ENCODE data around the gene GP1BA. TPM values are rescaled to one million over a fixed set of nuclear protein-coding genes. Genes with fewer than 3 reads are reported as not detected.

The GP1BA gene
- total and polyA plus RNA-seq, 2 donors (not counting 1 experiment from before 2014, with no cell fraction given), result 0.06 TPM; not detected in 1

GRCh38 chr17:4936436-4936835 is 4.4 kb downstream of the GP1BA start:
- DNase-seq (no peak), ATAC-seq (ENCODE audit: low read depth) (no peak)
- H3K27ac ChIP-seq (ENCODE audit: low read length in 2 of 2), result no peak overlapping the region
- Mint-ChIP-seq H3K9me3 (ENCODE audit: insufficient read depth) (no peaks in the 10 kb centered on the region), H3K4me1 (peaks cover 45% of the 10 kb centered on the region), H3K27me3 (peaks cover 15% of the 10 kb centered on the region), H3K27ac (no peak overlapping the region), H3K4me3 (no peak overlapping the region)
- H3K9ac ChIP-seq (ENCODE audit: low read length), result no peak overlapping the region
- POLR2A ChIA-PET, result interaction anchor here (0.5 kb wide), 1 partner anchor 81 kb away, joined by 3 read pairs; no protein-coding TSS in a partner anchor
- no peaks in the 10 kb centered on the region for H4K20me1 ChIP-seq (ENCODE audit: control insufficient read depth, insufficient read depth, low read length, poor library complexity, severe bottlenecking)
- H3K9me3 ChIP-seq (ENCODE audit: control extremely low read depth in 1 of 3, control insufficient read depth in 2 of 3, insufficient read depth in 1 of 3, low read length in 2 of 3), result no peaks in the 10 kb centered on the region
- 100% methylated on average over 3 of the region's 3 CpGs for WGBS (ENCODE audit: insufficient coverage)
- H3K4me1 ChIP-seq (ENCODE audit: control insufficient read depth in 2 of 2, insufficient read depth in 2 of 2, low read length in 2 of 2), result peaks cover 26 to 38% of the 10 kb centered on the region in 2 donors
- TF ChIP-seq CTCF (IDR thresholded peaks at IDR 0.05) (no peak), EZH2 (IDR thresholded peaks at IDR 0.05; ENCODE audit: borderline replicate concordance, insufficient read depth, low read depth, low read length, poor library complexity, severe bottlenecking) (no peak)
- H3K79me2 ChIP-seq (ENCODE audit: control insufficient read depth, insufficient read depth, low read length), result peaks cover 19% of the 10 kb centered on the region
- intact Hi-C loops (cut with micrococcal nuclease), result no loop called here
- peaks cover 0 to 16% (median 3%) of the 10 kb centered on the region in 4 experiments for H3K27me3 ChIP-seq (replicated peaks in 1 of 4; ENCODE audit: control extremely low read depth in 1 of 4, control insufficient read depth in 3 of 4, insufficient read depth in 4 of 4, low read length in 3 of 4)
- no peak overlapping the region for H2AFZ ChIP-seq (ENCODE audit: insufficient read depth, low read depth, low read length, poor library complexity, severe bottlenecking)
- CTCF ChIA-PET, result no interaction called here
- H3K4me2 ChIP-seq (replicated peaks; ENCODE audit: low read depth, low read length, poor library complexity, severe bottlenecking), result no peak overlapping the region
- no peak overlapping the region for H3K4me3 ChIP-seq (ENCODE audit: control extremely low read depth in 1 of 5, extremely low read depth in 1 of 5, insufficient read depth in 1 of 5, low read depth in 2 of 5, low read length in 4 of 5)
- H3K36me3 ChIP-seq (replicated peaks in 1 of 2; ENCODE audit: control extremely low read depth in 1 of 2, control insufficient read depth in 1 of 2, extremely low read depth in 1 of 2, insufficient read depth in 2 of 2, low read length in 1 of 2), result peaks cover 0 to 19% of the 10 kb centered on the region in 2 experiments

- peak overlapping the region; percentile 89 for H3K4me3 Mint-ChIP-seq
- no peak for TF ChIP-seq CTCF (IDR thresholded peaks at IDR 0.05)
- no peak for TF ChIP-seq EZH2 (IDR thresholded peaks at IDR 0.05; ENCODE audit: borderline replicate concordance, insufficient read depth, low read depth, low read length, poor library complexity, severe bottlenecking)
- Histone ChIP-seq H3K79me2 (ENCODE audit: control insufficient read depth, insufficient read depth, low read length) (peaks cover 30% of the 10 kb centered on the region), H3K27ac (ENCODE audit: low read length in 2 of 2) (no peak overlapping the region), H3K4me2 (replicated peaks; ENCODE audit: low read depth, low read length, poor library complexity, severe bottlenecking) (no peak overlapping the region), H3K4me3 (ENCODE audit: control extremely low read depth in 1 of 5, extremely low read depth in 1 of 5, insufficient read depth in 1 of 5, low read depth in 2 of 5, low read length in 4 of 5) (no peak overlapping the region), H3K27me3 (replicated peaks in 1 of 4; ENCODE audit: control extremely low read depth in 1 of 4, control insufficient read depth in 3 of 4, insufficient read depth in 4 of 4, low read length in 3 of 4) (peaks cover 0 to 13% (median 2%) of the 10 kb centered on the region in 4 experiments), H2AFZ (ENCODE audit: insufficient read depth, low read depth, low read length, poor library complexity, severe bottlenecking) (no peak overlapping the region), H3K36me3 (replicated peaks in 1 of 2; ENCODE audit: control extremely low read depth in 1 of 2, control insufficient read depth in 1 of 2, extremely low read depth in 1 of 2, insufficient read depth in 2 of 2, low read length in 1 of 2) (peaks cover 0 to 24% of the 10 kb centered on the region in 2 experiments), H4K20me1 (ENCODE audit: control insufficient read depth, insufficient read depth, low read length, poor library complexity, severe bottlenecking) (no peaks in the 10 kb centered on the region), H3K9me3 (ENCODE audit: control extremely low read depth in 1 of 3, control insufficient read depth in 2 of 3, insufficient read depth in 1 of 3, low read length in 2 of 3) (no peaks in the 10 kb centered on the region), H3K4me1 (ENCODE audit: control insufficient read depth in 2 of 2, insufficient read depth in 2 of 2, low read length in 2 of 2) (peaks cover 32 to 42% of the 10 kb centered on the region in 2 donors), H3K9ac (ENCODE audit: low read length) (no peak overlapping the region)
- 97% methylated on average over 16 of the region's 16 CpGs for WGBS (ENCODE audit: insufficient coverage)
- no peaks in the 10 kb centered on the region for H3K9me3 Mint-ChIP-seq (ENCODE audit: insufficient read depth)
- ChIA-PET CTCF (no interaction called here), POLR2A (no interaction called here)
- H3K27me3 Mint-ChIP-seq, result peaks cover 11% of the 10 kb centered on the region
- peak overlapping the region; percentile 37 for H3K27ac Mint-ChIP-seq
- ATAC-seq (ENCODE audit: low read depth) (no peak), DNase-seq (no peak)
- peaks cover 50% of the 10 kb centered on the region for H3K4me1 Mint-ChIP-seq
- intact Hi-C loops (cut with micrococcal nuclease), result no loop called here
These were observed 5.5 kb downstream of the GP1BA start for GRCh38 chr17:4937553-4937952.

Measured in B cell (primary cell).